Endothelial cell of hepatic sinusoid (primary cell): ENCODE data around the gene DHRSX.
"Not testable (repeated sequence)": the region's sequence is repeated elsewhere in the genome, so short reads cannot be mapped to it uniquely, and the experiment has no call there.

ENCODE experiments used
- in situ Hi-C: cut with HindIII; loops from 2 replicates; pipeline ENCODE4 v1.10.0; 2017; ENCODE audit warnings: low sequenced_read_pairs

DHRSX gene

GRCh38 chrX:2521092-2521926 lies 20.5 kb upstream of the DHRSX start:
- in situ Hi-C loops: no loop called here

GRCh38 chrX:2520539-2520938 lies 19.8 kb upstream of the DHRSX start:
- in situ Hi-C loops: no loop called here

- in situ Hi-C loops: not testable (repeated sequence)
These were observed 18.9 kb upstream of the DHRSX start for GRCh38 chrX:2519638-2520037.

- in situ Hi-C loops: no loop called here
These were observed 16.3 kb upstream of the DHRSX start for GRCh38 chrX:2517055-2517454.

GRCh38 chrX:2516623-2517022 lies 15.8 kb upstream of the DHRSX start:
- in situ Hi-C loops: no loop called here

- in situ Hi-C loops: no loop called here
These were observed 13.4 kb upstream of the DHRSX start for GRCh38 chrX:2514131-2514530.

- in situ Hi-C loops: no loop called here
These were observed 12.4 kb upstream of the DHRSX start for GRCh38 chrX:2513121-2513664.

GRCh38 chrX:2512501-2512900 lies 11.7 kb upstream of the DHRSX start:
- in situ Hi-C loops: no loop called here

GRCh38 chrX:2511326-2511725 lies 10.6 kb upstream of the DHRSX start:
- in situ Hi-C loops: no loop called here

- in situ Hi-C loops: no loop called here
These were observed 8.0 kb upstream of the DHRSX start for GRCh38 chrX:2508648-2509335.

- in situ Hi-C loops: no loop called here
These were observed 7.3 kb upstream of the DHRSX start for GRCh38 chrX:2507904-2508627.

GRCh38 chrX:2507196-2507595 lies 6.4 kb upstream of the DHRSX start:
- in situ Hi-C loops: no loop called here

GRCh38 chrX:2505341-2505740 lies 4.6 kb upstream of the DHRSX start:
- in situ Hi-C loops: not testable (repeated sequence)

- in situ Hi-C loops: no loop called here
These were observed 4.0 kb upstream of the DHRSX start for GRCh38 chrX:2504706-2505332.

- in situ Hi-C loops: no loop called here
These were observed 3.1 kb upstream of the DHRSX start for GRCh38 chrX:2503591-2504500.

- in situ Hi-C loops: no loop called here
These were observed 2.1 kb upstream of the DHRSX start for GRCh38 chrX:2502668-2503519.

- in situ Hi-C loops: no loop called here
These were observed 1.4 kb upstream of the DHRSX start for GRCh38 chrX:2502120-2502667.

GRCh38 chrX:2501559-2502102 lies 855 bp upstream of the DHRSX start:
- in situ Hi-C loops: no loop called here
